ENCODE data around the gene CASP4.

Gene CASP4

GRCh38 chr11:104928811-104929210, 39.6 kb downstream of the CASP4 start:
- TF ChIP-seq CTCF (IDR thresholded peaks at IDR 0.05; ENCODE audit: insufficient read depth, low read depth, low read length, missing control alignments): no peak
- no peak for DNase-seq (ENCODE audit: low read depth)
- no peak overlapping the region for H3K4me3 ChIP-seq (ENCODE audit: low read depth, low read length)

GRCh38 chr11:104926771-104927611, 41.4 kb downstream of the CASP4 start:
- DNase-seq (ENCODE audit: low read depth): no peak
- H3K4me3 ChIP-seq (ENCODE audit: low read depth, low read length): no peak overlapping the region
- no peak for TF ChIP-seq CTCF (IDR thresholded peaks at IDR 0.05; ENCODE audit: insufficient read depth, low read depth, low read length, missing control alignments)

DNA sequence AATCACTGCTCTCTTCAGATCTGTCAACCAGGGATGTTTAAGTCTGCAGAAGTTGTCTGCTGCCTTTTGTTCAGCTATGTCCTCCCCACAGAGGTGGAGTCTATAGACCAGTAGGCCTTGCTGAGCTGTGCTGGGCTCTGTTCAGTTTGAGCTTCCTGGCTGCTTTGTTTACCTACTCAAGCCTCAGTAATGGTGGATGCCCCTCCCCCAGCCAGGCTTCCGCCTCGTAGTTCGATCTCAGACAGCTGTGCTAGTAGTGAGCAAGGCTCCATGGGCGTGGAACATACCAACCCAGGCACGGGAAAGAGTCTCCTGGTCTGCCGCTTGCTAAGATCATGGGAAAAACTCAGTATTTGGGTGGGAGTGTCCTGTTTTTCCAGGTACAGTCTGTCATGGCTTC, 42.5 kb downstream of the CASP4 start:
- H3K4me3 ChIP-seq (ENCODE audit: low read depth, low read length): no peak overlapping the region
- DNase-seq (ENCODE audit: low read depth): no peak
- TF ChIP-seq CTCF (IDR thresholded peaks at IDR 0.05; ENCODE audit: insufficient read depth, low read depth, low read length, missing control alignments): no peak

- H3K4me3 ChIP-seq (ENCODE audit: low read depth, low read length): no peak overlapping the region
- TF ChIP-seq CTCF (IDR thresholded peaks at IDR 0.05; ENCODE audit: insufficient read depth, low read depth, low read length, missing control alignments): no peak
- DNase-seq (ENCODE audit: low read depth): no peak
Measured at GRCh38 chr11:104918113-104918824, 50.1 kb downstream of the CASP4 start.

- no peak for DNase-seq (ENCODE audit: low read depth)
- TF ChIP-seq CTCF (IDR thresholded peaks at IDR 0.05; ENCODE audit: insufficient read depth, low read depth, low read length, missing control alignments): no peak
- H3K4me3 ChIP-seq (ENCODE audit: low read depth, low read length): no peak overlapping the region
Measured at GRCh38 chr11:104917271-104918112, 50.9 kb downstream of the CASP4 start.

DNA sequence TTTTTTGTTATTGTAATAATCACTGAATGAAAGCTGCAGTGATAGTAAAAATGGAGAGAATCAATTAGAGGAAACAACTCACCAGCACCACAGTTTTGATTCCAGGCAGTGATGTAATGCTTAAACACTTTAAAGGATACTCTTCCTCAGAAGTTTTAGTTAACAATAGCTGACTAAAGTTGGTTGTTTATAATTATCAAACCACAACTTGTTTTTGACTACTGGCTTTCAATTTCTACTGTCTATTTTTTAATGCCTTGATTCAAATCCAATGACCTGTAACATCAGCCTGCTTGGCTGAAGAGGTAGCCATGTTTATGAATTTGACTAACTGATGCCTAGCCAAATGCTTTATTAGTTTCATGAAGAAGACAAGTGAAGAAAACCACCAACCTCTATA, 51.9 kb downstream of the CASP4 start:
- DNase-seq (ENCODE audit: low read depth): no peak
- no peak for TF ChIP-seq CTCF (IDR thresholded peaks at IDR 0.05; ENCODE audit: insufficient read depth, low read depth, low read length, missing control alignments)
- no peak overlapping the region for H3K4me3 ChIP-seq (ENCODE audit: low read depth, low read length)
